Measurements from ENCODE around the gene ARHGAP19.

The ARHGAP19 gene

GRCh38 chr10:97307866-97308780, 15.7 kb upstream of the ARHGAP19 start:
- ATAC-seq = no peak
- no peak for TF ChIP-seq ARNTL (CRISPR knock-in tag; IDR thresholded peaks at IDR 0.05; ENCODE audit: borderline replicate concordance, low read depth)
- TF ChIP-seq ZFP3 (CRISPR knock-in tag; IDR thresholded peaks at IDR 0.05) = no peak
- no peak for TF ChIP-seq GLIS3 (CRISPR knock-in tag; IDR thresholded peaks at IDR 0.05)
- TF ChIP-seq, protein P1, sequence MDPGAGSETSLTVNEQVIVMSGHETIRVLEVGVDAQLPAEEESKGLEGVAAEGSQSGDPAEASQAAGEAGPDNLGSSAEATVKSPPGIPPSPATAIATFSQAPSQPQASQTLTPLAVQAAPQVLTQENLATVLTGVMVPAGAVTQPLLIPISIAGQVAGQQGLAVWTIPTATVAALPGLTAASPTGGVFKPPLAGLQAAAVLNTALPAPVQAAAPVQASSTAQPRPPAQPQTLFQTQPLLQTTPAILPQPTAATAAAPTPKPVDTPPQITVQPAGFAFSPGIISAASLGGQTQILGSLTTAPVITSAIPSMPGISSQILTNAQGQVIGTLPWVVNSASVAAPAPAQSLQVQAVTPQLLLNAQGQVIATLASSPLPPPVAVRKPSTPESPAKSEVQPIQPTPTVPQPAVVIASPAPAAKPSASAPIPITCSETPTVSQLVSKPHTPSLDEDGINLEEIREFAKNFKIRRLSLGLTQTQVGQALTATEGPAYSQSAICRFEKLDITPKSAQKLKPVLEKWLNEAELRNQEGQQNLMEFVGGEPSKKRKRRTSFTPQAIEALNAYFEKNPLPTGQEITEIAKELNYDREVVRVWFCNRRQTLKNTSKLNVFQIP (CRISPR knock-in tag; IDR thresholded peaks at IDR 0.05; ENCODE audit: borderline replicate concordance, low read depth) = no peak
- no peak for TF ChIP-seq BACH2 (CRISPR knock-in tag; IDR thresholded peaks at IDR 0.05; ENCODE audit: borderline replicate concordance)
- no peak for TF ChIP-seq ESRRG (CRISPR knock-in tag; IDR thresholded peaks at IDR 0.05)
- TF ChIP-seq, protein P2, sequence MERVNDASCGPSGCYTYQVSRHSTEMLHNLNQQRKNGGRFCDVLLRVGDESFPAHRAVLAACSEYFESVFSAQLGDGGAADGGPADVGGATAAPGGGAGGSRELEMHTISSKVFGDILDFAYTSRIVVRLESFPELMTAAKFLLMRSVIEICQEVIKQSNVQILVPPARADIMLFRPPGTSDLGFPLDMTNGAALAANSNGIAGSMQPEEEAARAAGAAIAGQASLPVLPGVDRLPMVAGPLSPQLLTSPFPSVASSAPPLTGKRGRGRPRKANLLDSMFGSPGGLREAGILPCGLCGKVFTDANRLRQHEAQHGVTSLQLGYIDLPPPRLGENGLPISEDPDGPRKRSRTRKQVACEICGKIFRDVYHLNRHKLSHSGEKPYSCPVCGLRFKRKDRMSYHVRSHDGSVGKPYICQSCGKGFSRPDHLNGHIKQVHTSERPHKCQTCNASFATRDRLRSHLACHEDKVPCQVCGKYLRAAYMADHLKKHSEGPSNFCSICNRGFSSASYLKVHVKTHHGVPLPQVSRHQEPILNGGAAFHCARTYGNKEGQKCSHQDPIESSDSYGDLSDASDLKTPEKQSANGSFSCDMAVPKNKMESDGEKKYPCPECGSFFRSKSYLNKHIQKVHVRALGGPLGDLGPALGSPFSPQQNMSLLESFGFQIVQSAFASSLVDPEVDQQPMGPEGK (CRISPR knock-in tag; IDR thresholded peaks at IDR 0.05; ENCODE audit: borderline replicate concordance) = no peak
- no peak for TF ChIP-seq CSRNP3 (CRISPR knock-in tag; IDR thresholded peaks at IDR 0.05)
- TF ChIP-seq CSDC2 (CRISPR knock-in tag; IDR thresholded peaks at IDR 0.05) = no peak
- TF ChIP-seq TOX (CRISPR knock-in tag; IDR thresholded peaks at IDR 0.05; ENCODE audit: borderline replicate concordance) = no peak
- no peak for TF ChIP-seq TCF4 (CRISPR knock-in tag; IDR thresholded peaks at IDR 0.05; ENCODE audit: borderline replicate concordance)
- no peak for TF ChIP-seq ISL1 (CRISPR knock-in tag; IDR thresholded peaks at IDR 0.05)
- no peak for TF ChIP-seq ZNF70 (CRISPR knock-in tag; IDR thresholded peaks at IDR 0.05)
- TF ChIP-seq SNAI2 (CRISPR knock-in tag; IDR thresholded peaks at IDR 0.05) = no peak
- no peak for TF ChIP-seq RARB (CRISPR knock-in tag; IDR thresholded peaks at IDR 0.05)

- ATAC-seq = no peak
- TF ChIP-seq TSHZ2 (CRISPR knock-in tag; IDR thresholded peaks at IDR 0.05) = no peak
- no peak for TF ChIP-seq GLIS3 (CRISPR knock-in tag; IDR thresholded peaks at IDR 0.05)
- no peak for TF ChIP-seq TCF4 (CRISPR knock-in tag; IDR thresholded peaks at IDR 0.05; ENCODE audit: borderline replicate concordance)
- TF ChIP-seq, protein P2 (CRISPR knock-in tag; IDR thresholded peaks at IDR 0.05; ENCODE audit: borderline replicate concordance) = no peak
- TF ChIP-seq ESRRG (CRISPR knock-in tag; IDR thresholded peaks at IDR 0.05) = no peak
These were observed 15.0 kb upstream of the ARHGAP19 start for GRCh38 chr10:97307441-97307840.

DNA sequence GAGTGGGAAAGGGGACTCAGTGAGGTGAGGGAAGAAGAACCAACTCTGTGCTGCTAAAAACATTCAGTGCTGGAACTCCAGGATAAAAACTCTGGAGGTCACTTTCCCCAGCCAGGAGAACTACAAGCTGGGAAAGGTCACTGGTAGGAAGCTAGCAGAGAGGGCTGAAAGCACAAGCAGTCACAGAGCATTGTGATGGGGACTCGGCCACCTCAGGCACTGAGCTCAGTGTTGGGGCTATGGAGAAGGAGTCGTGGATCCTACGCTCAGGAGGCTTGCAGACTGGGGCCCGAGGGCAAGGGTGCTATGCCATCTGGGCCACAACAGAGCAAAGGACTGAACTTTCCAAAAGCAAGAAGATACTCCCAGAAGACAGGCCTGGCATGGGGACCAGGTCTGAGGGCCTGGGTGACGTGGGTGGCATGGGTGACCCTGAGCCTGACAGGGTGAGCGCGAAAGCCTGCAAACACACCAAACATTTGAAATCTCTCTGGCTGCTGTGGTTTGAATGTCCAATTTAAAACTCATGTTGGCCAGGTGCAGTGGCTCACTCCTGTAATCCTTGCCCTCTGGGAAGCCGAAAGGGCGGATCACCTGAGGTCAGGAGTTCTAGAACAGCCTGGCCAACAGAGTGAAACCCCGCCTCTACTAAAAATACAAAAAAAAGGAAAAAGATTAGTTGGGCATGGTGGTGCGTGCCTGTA, 9.8 kb upstream of the ARHGAP19 start:
- ATAC-seq = no peak
- TF ChIP-seq, protein P2 (CRISPR knock-in tag; IDR thresholded peaks at IDR 0.05; ENCODE audit: borderline replicate concordance) = no peak
- no peak for TF ChIP-seq CREB5 (CRISPR knock-in tag; IDR thresholded peaks at IDR 0.05; ENCODE audit: low read depth)
- TF ChIP-seq ARNTL (CRISPR knock-in tag; IDR thresholded peaks at IDR 0.05; ENCODE audit: borderline replicate concordance, low read depth) = no peak
- TF ChIP-seq CSDC2 (CRISPR knock-in tag; IDR thresholded peaks at IDR 0.05) = no peak
- TF ChIP-seq TCF4 (CRISPR knock-in tag; IDR thresholded peaks at IDR 0.05; ENCODE audit: borderline replicate concordance) = no peak
- TF ChIP-seq TOX (CRISPR knock-in tag; IDR thresholded peaks at IDR 0.05; ENCODE audit: borderline replicate concordance) = no peak
- no peak for TF ChIP-seq RARB (CRISPR knock-in tag; IDR thresholded peaks at IDR 0.05)
- TF ChIP-seq, protein P1 (CRISPR knock-in tag; IDR thresholded peaks at IDR 0.05; ENCODE audit: borderline replicate concordance, low read depth) = no peak
- TF ChIP-seq OSR1 (CRISPR knock-in tag; IDR thresholded peaks at IDR 0.05) = no peak
- TF ChIP-seq ZFP3 (CRISPR knock-in tag; IDR thresholded peaks at IDR 0.05) = no peak
- no peak for TF ChIP-seq ZNF8 (CRISPR knock-in tag; IDR thresholded peaks at IDR 0.05)
